CD4-positive, alpha-beta T cell treated with Interleukin-15 for 1 hour (primary cell): ENCODE measurements around the gene CSMD2.

Source experiments
- DNase-seq: peaks from one replicate; pipeline ENCODE4 v3.0.0-alpha.2; 2020

The CSMD2 gene

GRCh38 chr1:33575324-33575879 is 589.6 kb downstream of the CSMD2 start:
- DNase-seq: no peak

- no peak for DNase-seq
These were observed 591.4 kb downstream of the CSMD2 start for GRCh38 chr1:33573661-33574060.

- DNase-seq: no peak
These were observed 592.6 kb downstream of the CSMD2 start for GRCh38 chr1:33572387-33572786.

- DNase-seq: no peak
These were observed 595.7 kb downstream of the CSMD2 start for GRCh38 chr1:33569331-33569730.

GRCh38 chr1:33563699-33564098 is 601.3 kb downstream of the CSMD2 start:
- DNase-seq: no peak

GRCh38 chr1:33562563-33562962 is 602.5 kb downstream of the CSMD2 start:
- no peak for DNase-seq

GRCh38 chr1:33561576-33561975 is 603.5 kb downstream of the CSMD2 start:
- DNase-seq: no peak

GRCh38 chr1:33560680-33561079 is 604.4 kb downstream of the CSMD2 start:
- no peak for DNase-seq

- DNase-seq: no peak
These were observed 616.3 kb downstream of the CSMD2 start for GRCh38 chr1:33548721-33549120.

- no peak for DNase-seq
These were observed 616.7 kb downstream of the CSMD2 start for GRCh38 chr1:33548319-33548718.

GRCh38 chr1:33547576-33547975 is 617.5 kb downstream of the CSMD2 start:
- DNase-seq: no peak

GRCh38 chr1:33541966-33542365 is 623.1 kb downstream of the CSMD2 start:
- DNase-seq: no peak

GRCh38 chr1:33537885-33538284 is 627.1 kb downstream of the CSMD2 start:
- DNase-seq: no peak

- DNase-seq: no peak
These were observed 629.7 kb downstream of the CSMD2 start for GRCh38 chr1:33535334-33535733.

GRCh38 chr1:33532936-33533335 is 632.1 kb downstream of the CSMD2 start:
- DNase-seq: no peak

- DNase-seq: no peak
These were observed 632.8 kb downstream of the CSMD2 start for GRCh38 chr1:33532250-33532649.

- DNase-seq: no peak
These were observed 635.1 kb downstream of the CSMD2 start for GRCh38 chr1:33529957-33530356.

- no peak for DNase-seq
These were observed 637.1 kb downstream of the CSMD2 start for GRCh38 chr1:33527934-33528333.

- no peak for DNase-seq
These were observed 640.4 kb downstream of the CSMD2 start for GRCh38 chr1:33524586-33524985.

- DNase-seq: no peak
These were observed 645.7 kb downstream of the CSMD2 start for GRCh38 chr1:33519240-33519884.

- DNase-seq: no peak
These were observed 647.3 kb downstream of the CSMD2 start for GRCh38 chr1:33517596-33518250.

GRCh38 chr1:33516891-33517567 is 648.0 kb downstream of the CSMD2 start:
- no peak for DNase-seq

- no peak for DNase-seq
These were observed 648.6 kb downstream of the CSMD2 start for GRCh38 chr1:33516428-33516827.

GRCh38 chr1:33515607-33516006 is 649.4 kb downstream of the CSMD2 start:
- no peak for DNase-seq
